ENCODE results near the gene APOC3.

APOC3 gene

GRCh38 chr11:116829525-116830183 is at the start of gene APOC3:
Gene APOC3 (plus strand): TSS chr11:116829907. CDS start chr11:116830583, 676 bp downstream.
- Mint-ChIP-seq H3K4me1 (ENCODE audit: low read depth) (peaks cover 3% of the 10 kb centered on the region), H3K4me3 (no peak within 1 kb of the TSS), H3K27me3 (ENCODE audit: low read depth) (peaks cover under 1% of the 10 kb centered on the region), H3K27ac (no peak within 1 kb of the TSS), H3K36me3 (ENCODE audit: low read depth) (no peaks in the 10 kb centered on the region), H3K9me3 (no peaks in the 10 kb centered on the region)

- peak overlapping the region; percentile 45 for H3K27ac Mint-ChIP-seq
- H3K9me3 Mint-ChIP-seq, result no peaks in the 10 kb centered on the region
- peaks cover 59% of the 10 kb centered on the region for H3K4me1 Mint-ChIP-seq (ENCODE audit: low read depth)
- no peaks in the 10 kb centered on the region for H3K27me3 Mint-ChIP-seq (ENCODE audit: low read depth)
- H3K36me3 Mint-ChIP-seq (ENCODE audit: low read depth), result peaks cover 82% of the 10 kb centered on the region
- H3K4me3 Mint-ChIP-seq, result peak overlapping the region; percentile 4
Observed at GRCh38 chr11:116782728-116783127, 47.0 kb upstream of the APOC3 start.

- Mint-ChIP-seq H3K9me3 (no peaks in the 10 kb centered on the region), H3K27ac (peak overlapping the region; percentile 83), H3K4me3 (peak overlapping the region; percentile 89), H3K4me1 (ENCODE audit: low read depth) (peaks cover 47% of the 10 kb centered on the region), H3K36me3 (ENCODE audit: low read depth) (peaks cover 53% of the 10 kb centered on the region), H3K27me3 (ENCODE audit: low read depth) (peaks cover 4% of the 10 kb centered on the region)
Observed at GRCh38 chr11:116786326-116786725, 43.4 kb upstream of the APOC3 start.

- peaks cover 48% of the 10 kb centered on the region for H3K36me3 Mint-ChIP-seq (ENCODE audit: low read depth)
- peak overlapping the region; percentile 89 for H3K4me3 Mint-ChIP-seq
- H3K27me3 Mint-ChIP-seq (ENCODE audit: low read depth), result peaks cover 4% of the 10 kb centered on the region
- H3K9me3 Mint-ChIP-seq, result no peaks in the 10 kb centered on the region
- H3K4me1 Mint-ChIP-seq (ENCODE audit: low read depth), result peaks cover 45% of the 10 kb centered on the region
- H3K27ac Mint-ChIP-seq, result peak overlapping the region; percentile 83
Observed at GRCh38 chr11:116786966-116787365, 42.7 kb upstream of the APOC3 start.

GRCh38 chr11:116787436-116787785 is 42.3 kb upstream of the APOC3 start:
- Mint-ChIP-seq H3K4me3 (peak overlapping the region; percentile 89), H3K27ac (peak overlapping the region; percentile 83), H3K9me3 (no peaks in the 10 kb centered on the region), H3K4me1 (ENCODE audit: low read depth) (peaks cover 41% of the 10 kb centered on the region), H3K27me3 (ENCODE audit: low read depth) (peaks cover 4% of the 10 kb centered on the region), H3K36me3 (ENCODE audit: low read depth) (peaks cover 44% of the 10 kb centered on the region)

- no peaks in the 10 kb centered on the region for H3K9me3 Mint-ChIP-seq
- H3K27ac Mint-ChIP-seq, result peak within 1 kb of the TSS; percentile 86
- peaks cover 40% of the 10 kb centered on the region for H3K36me3 Mint-ChIP-seq (ENCODE audit: low read depth)
- peaks cover 37% of the 10 kb centered on the region for H3K4me1 Mint-ChIP-seq (ENCODE audit: low read depth)
- H3K4me3 Mint-ChIP-seq, result peak within 1 kb of the TSS; percentile 89
- H3K27me3 Mint-ChIP-seq (ENCODE audit: low read depth), result peaks cover 4% of the 10 kb centered on the region
Observed at GRCh38 chr11:116787786-116788486, 41.8 kb upstream of the APOC3 start, which contains the start of gene ZPR1. Gene ZPR1 (minus strand): TSS chr11:116788023. CDS start chr11:116787990, 33 bp downstream.

- H3K27ac Mint-ChIP-seq, result peak overlapping the region; percentile 86
- peaks cover 33% of the 10 kb centered on the region for H3K4me1 Mint-ChIP-seq (ENCODE audit: low read depth)
- peak overlapping the region; percentile 86 for H3K4me3 Mint-ChIP-seq
- H3K36me3 Mint-ChIP-seq (ENCODE audit: low read depth), result peaks cover 34% of the 10 kb centered on the region
- no peaks in the 10 kb centered on the region for H3K9me3 Mint-ChIP-seq
- H3K27me3 Mint-ChIP-seq (ENCODE audit: low read depth), result peaks cover 4% of the 10 kb centered on the region
Observed at GRCh38 chr11:116788534-116788933, 41.2 kb upstream of the APOC3 start.

GRCh38 chr11:116788975-116789374 is 40.7 kb upstream of the APOC3 start:
- H3K4me1 Mint-ChIP-seq (ENCODE audit: low read depth), result peaks cover 33% of the 10 kb centered on the region
- no peaks in the 10 kb centered on the region for H3K9me3 Mint-ChIP-seq
- no peak overlapping the region for H3K4me3 Mint-ChIP-seq
- peak overlapping the region; percentile 86 for H3K27ac Mint-ChIP-seq
- peaks cover 32% of the 10 kb centered on the region for H3K36me3 Mint-ChIP-seq (ENCODE audit: low read depth)
- H3K27me3 Mint-ChIP-seq (ENCODE audit: low read depth), result peaks cover 4% of the 10 kb centered on the region

- no peaks in the 10 kb centered on the region for H3K9me3 Mint-ChIP-seq
- no peak overlapping the region for H3K27ac Mint-ChIP-seq
- H3K4me1 Mint-ChIP-seq (ENCODE audit: low read depth), result peaks cover 26% of the 10 kb centered on the region
- peaks cover 4% of the 10 kb centered on the region for H3K27me3 Mint-ChIP-seq (ENCODE audit: low read depth)
- peaks cover 18% of the 10 kb centered on the region for H3K36me3 Mint-ChIP-seq (ENCODE audit: low read depth)
- no peak overlapping the region for H3K4me3 Mint-ChIP-seq
Observed at GRCh38 chr11:116790167-116791001, 39.3 kb upstream of the APOC3 start.

- H3K27me3 Mint-ChIP-seq (ENCODE audit: low read depth), result peaks cover 7% of the 10 kb centered on the region
- H3K9me3 Mint-ChIP-seq, result no peaks in the 10 kb centered on the region
- H3K36me3 Mint-ChIP-seq (ENCODE audit: low read depth), result peaks cover 12% of the 10 kb centered on the region
- peaks cover 20% of the 10 kb centered on the region for H3K4me1 Mint-ChIP-seq (ENCODE audit: low read depth)
- no peak overlapping the region for H3K27ac Mint-ChIP-seq
- no peak overlapping the region for H3K4me3 Mint-ChIP-seq
Observed at GRCh38 chr11:116791002-116791812, 38.5 kb upstream of the APOC3 start.

GRCh38 chr11:116791813-116792143 is 37.9 kb upstream of the APOC3 start, which contains the start of gene APOA5:
Gene APOA5 (minus strand): TSS chr11:116791879. CDS start chr11:116791860, 19 bp downstream.
- Mint-ChIP-seq H3K4me1 (ENCODE audit: low read depth) (peaks cover 15% of the 10 kb centered on the region), H3K9me3 (no peaks in the 10 kb centered on the region), H3K4me3 (no peak within 1 kb of the TSS), H3K27me3 (ENCODE audit: low read depth) (peaks cover 7% of the 10 kb centered on the region), H3K36me3 (ENCODE audit: low read depth) (peaks cover 9% of the 10 kb centered on the region), H3K27ac (no peak within 1 kb of the TSS)

- Mint-ChIP-seq H3K4me1 (ENCODE audit: low read depth) (peaks cover 9% of the 10 kb centered on the region), H3K27me3 (ENCODE audit: low read depth) (peaks cover 7% of the 10 kb centered on the region), H3K4me3 (no peak overlapping the region), H3K9me3 (no peaks in the 10 kb centered on the region), H3K36me3 (ENCODE audit: low read depth) (peaks cover 4% of the 10 kb centered on the region), H3K27ac (no peak overlapping the region)
Observed at GRCh38 chr11:116792144-116792868, 37.4 kb upstream of the APOC3 start.

- peaks cover 8% of the 10 kb centered on the region for H3K4me1 Mint-ChIP-seq (ENCODE audit: low read depth)
- H3K9me3 Mint-ChIP-seq, result no peaks in the 10 kb centered on the region
- no peaks in the 10 kb centered on the region for H3K36me3 Mint-ChIP-seq (ENCODE audit: low read depth)
- no peak overlapping the region for H3K27ac Mint-ChIP-seq
- peaks cover 7% of the 10 kb centered on the region for H3K27me3 Mint-ChIP-seq (ENCODE audit: low read depth)
- no peak overlapping the region for H3K4me3 Mint-ChIP-seq
Observed at GRCh38 chr11:116792869-116793771, 36.6 kb upstream of the APOC3 start.
